Stimulated activated CD4-positive, alpha-beta T cell treated with anti-CD3 and anti-CD28 coated beads, Interleukin-4, amount 100 ng/mL, for 24 hours (primary cell): Measurements from ENCODE around the gene CENPA.

Experiments used
- DNase-seq: peaks from one replicate; pipeline ENCODE4 v3.0.0-alpha.2; 2020

The CENPA gene

GRCh38 chr2:26763019-26763418 is 22.8 kb upstream of the CENPA start:
- DNase-seq: no peak

- peak; percentile 82 for DNase-seq
These were observed 21.6 kb upstream of the CENPA start, which contains the start of gene SLC35F6 for GRCh38 chr2:26764078-26764887. TSS of gene SLC35F6 (plus strand) at chr2:26764284. CDS start at chr2:26764350, 66 bp downstream.

GRCh38 chr2:26764906-26765305 is 20.9 kb upstream of the CENPA start:
- DNase-seq: no peak

- no peak for DNase-seq
These were observed 20.2 kb upstream of the CENPA start for GRCh38 chr2:26765475-26766200.

- DNase-seq: no peak
These were observed 18.7 kb upstream of the CENPA start for GRCh38 chr2:26767129-26767528.

GRCh38 chr2:26767894-26768487 is 17.9 kb upstream of the CENPA start:
- no peak for DNase-seq

- no peak for DNase-seq
These were observed 17.1 kb upstream of the CENPA start for GRCh38 chr2:26768759-26769088.

- peak; percentile 25 for DNase-seq
These were observed 16.6 kb upstream of the CENPA start for GRCh38 chr2:26769089-26769761.

- DNase-seq: peak; percentile 24
These were observed 14.8 kb upstream of the CENPA start for GRCh38 chr2:26770986-26771586.

GRCh38 chr2:26772064-26773001 is 13.5 kb upstream of the CENPA start:
- no peak for DNase-seq

- no peak for DNase-seq
These were observed 9.6 kb upstream of the CENPA start for GRCh38 chr2:26776195-26776800.

GRCh38 chr2:26778098-26778497 is 7.8 kb upstream of the CENPA start:
- DNase-seq: no peak

GRCh38 chr2:26778507-26778906 is 7.3 kb upstream of the CENPA start:
- no peak for DNase-seq

- no peak for DNase-seq
These were observed 5.6 kb upstream of the CENPA start for GRCh38 chr2:26780203-26780760.

- no peak for DNase-seq
These were observed 2.8 kb upstream of the CENPA start for GRCh38 chr2:26782876-26783704.

GRCh38 chr2:26784570-26785234 is 1.2 kb upstream of the CENPA start:
- no peak for DNase-seq

GRCh38 chr2:26786207-26787028 is 562 bp downstream of the CENPA start:
- no peak for DNase-seq

GRCh38 chr2:26792720-26793119 is 6.9 kb downstream of the CENPA start:
- no peak for DNase-seq

GRCh38 chr2:26793518-26793917 is 7.7 kb downstream of the CENPA start:
- no peak for DNase-seq
